ENCODE results near the gene JAML. TPM values are rescaled to one million over a fixed set of nuclear protein-coding genes. Genes with fewer than 3 reads are reported as not detected.

JAML gene
- total and polyA plus RNA-seq, 8 donors = 0.39 to 7.4 (median 2.3) TPM

GRCh38 chr11:118215262-118215661, 9.5 kb downstream of the JAML start:
- H3K4me3 ChIP-seq = no peak overlapping the region
- WGBS, 2 donors = 79 to 89% methylated on average over 3 of the region's 3 CpGs
- no peak for FAIRE-seq

DNA sequence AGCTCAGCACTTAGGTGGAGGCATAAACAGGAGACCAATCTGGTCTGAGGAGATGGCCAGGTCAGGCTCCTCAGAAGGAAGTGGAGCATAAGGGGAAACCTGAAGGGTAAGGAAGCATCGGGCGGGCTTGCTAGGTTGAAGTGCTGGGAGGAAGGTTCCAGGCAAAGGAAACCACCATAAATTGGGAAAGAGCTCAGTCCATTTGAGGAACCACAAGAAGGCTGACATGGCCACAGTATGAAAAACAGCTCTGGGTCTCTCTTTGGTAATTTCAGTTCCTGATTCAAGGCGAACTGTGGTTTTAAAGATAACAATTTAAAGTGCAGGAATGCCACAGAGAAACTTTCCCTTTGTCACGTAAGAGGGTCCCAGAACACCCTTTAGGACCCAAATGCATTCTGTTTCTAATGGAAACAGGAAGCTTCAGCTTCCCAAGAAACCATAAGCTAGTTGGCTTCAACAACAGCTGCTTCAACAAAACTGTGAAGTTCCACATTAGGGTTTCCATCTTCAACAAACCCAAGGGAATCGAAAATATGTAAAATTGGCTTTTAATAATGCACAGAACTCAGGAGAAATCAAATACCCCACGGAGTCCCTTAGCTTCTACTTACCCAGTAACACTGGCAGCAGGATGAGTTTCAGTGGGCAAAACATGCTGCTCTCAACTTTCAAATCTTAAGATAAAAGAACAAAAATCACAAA, 10.4 kb downstream of the JAML start:
- intact Hi-C loops (cut with DNase I) = no loop called here
- TF ChIP-seq, protein P1, sequence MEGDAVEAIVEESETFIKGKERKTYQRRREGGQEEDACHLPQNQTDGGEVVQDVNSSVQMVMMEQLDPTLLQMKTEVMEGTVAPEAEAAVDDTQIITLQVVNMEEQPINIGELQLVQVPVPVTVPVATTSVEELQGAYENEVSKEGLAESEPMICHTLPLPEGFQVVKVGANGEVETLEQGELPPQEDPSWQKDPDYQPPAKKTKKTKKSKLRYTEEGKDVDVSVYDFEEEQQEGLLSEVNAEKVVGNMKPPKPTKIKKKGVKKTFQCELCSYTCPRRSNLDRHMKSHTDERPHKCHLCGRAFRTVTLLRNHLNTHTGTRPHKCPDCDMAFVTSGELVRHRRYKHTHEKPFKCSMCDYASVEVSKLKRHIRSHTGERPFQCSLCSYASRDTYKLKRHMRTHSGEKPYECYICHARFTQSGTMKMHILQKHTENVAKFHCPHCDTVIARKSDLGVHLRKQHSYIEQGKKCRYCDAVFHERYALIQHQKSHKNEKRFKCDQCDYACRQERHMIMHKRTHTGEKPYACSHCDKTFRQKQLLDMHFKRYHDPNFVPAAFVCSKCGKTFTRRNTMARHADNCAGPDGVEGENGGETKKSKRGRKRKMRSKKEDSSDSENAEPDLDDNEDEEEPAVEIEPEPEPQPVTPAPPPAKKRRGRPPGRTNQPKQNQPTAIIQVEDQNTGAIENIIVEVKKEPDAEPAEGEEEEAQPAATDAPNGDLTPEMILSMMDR (IDR thresholded peaks at IDR 0.05) = no peak
- ATAC-seq (peak in 2 of 4 donors; percentile 67 to 68), DNase-seq (peak in 1 of 6 donors; percentile 31), FAIRE-seq (no peak)
- no peaks in the 10 kb centered on the region for H3K4me1 ChIP-seq
- no peaks in the 10 kb centered on the region for H3K27me3 ChIP-seq
- no peak overlapping the region for H3K4me3 ChIP-seq
- no peaks in the 10 kb centered on the region for H3K36me3 ChIP-seq
- WGBS, 2 donors = 71 to 79% methylated on average over 6 of the region's 6 CpGs
- H3K27ac ChIP-seq = no peak overlapping the region
- no peaks in the 10 kb centered on the region for H3K9me3 ChIP-seq

More at GRCh38 chr11:118215262-118215661, 9.5 kb downstream of the JAML start:
- intact Hi-C loops (cut with DNase I) = no loop called here
- TF ChIP-seq, protein P1 (IDR thresholded peaks at IDR 0.05) = no peak
- H3K9me3 ChIP-seq = no peaks in the 10 kb centered on the region
- ATAC-seq = peak in 1 of 4 donors; percentile 31
- H3K27me3 ChIP-seq = no peaks in the 10 kb centered on the region
- H3K36me3 ChIP-seq = no peaks in the 10 kb centered on the region
- H3K4me1 ChIP-seq = no peaks in the 10 kb centered on the region
- no peak overlapping the region for H3K27ac ChIP-seq
- no peak for DNase-seq

DNA sequence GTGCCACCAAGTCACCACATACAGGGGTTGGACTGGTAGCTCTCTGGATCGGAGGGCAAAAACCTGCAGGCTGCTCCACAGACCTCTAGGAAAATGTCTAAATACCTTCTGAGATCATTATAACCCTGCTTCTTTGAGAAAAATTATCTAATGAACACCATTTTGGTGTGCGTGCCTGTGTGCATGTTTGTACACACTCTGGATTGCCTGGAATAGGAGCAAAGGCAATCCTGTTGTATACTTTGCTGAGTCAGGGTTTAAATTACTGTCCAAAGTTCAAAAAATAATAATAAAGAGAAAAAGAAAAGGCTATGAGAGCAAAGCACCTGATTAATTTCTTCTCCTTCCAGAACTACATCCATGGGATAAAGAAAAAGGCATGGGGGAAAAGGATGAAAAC, 11.0 kb downstream of the JAML start:
- Histone ChIP-seq H3K27me3 (no peaks in the 10 kb centered on the region), H3K27ac (no peak overlapping the region), H3K9me3 (no peaks in the 10 kb centered on the region), H3K4me3 (no peak overlapping the region), H3K4me1 (no peaks in the 10 kb centered on the region), H3K36me3 (no peaks in the 10 kb centered on the region)
- DNase-seq (no peak), ATAC-seq (no peak), FAIRE-seq (no peak)
- TF ChIP-seq, protein P1 (IDR thresholded peaks at IDR 0.05) = no peak
- WGBS, 2 donors = 74 to 77% methylated on average over 2 of the region's 2 CpGs
- intact Hi-C loops (cut with DNase I) = no loop called here

- no peak overlapping the region for H3K27ac ChIP-seq
- H3K9me3 ChIP-seq = no peaks in the 10 kb centered on the region
- H3K36me3 ChIP-seq = no peaks in the 10 kb centered on the region
- TF ChIP-seq, protein P1 (IDR thresholded peaks at IDR 0.05) = no peak
- DNase-seq (no peak), FAIRE-seq (no peak), ATAC-seq (no peak)
- H3K27me3 ChIP-seq = no peaks in the 10 kb centered on the region
- whole genome bisulfite sequencing, 2 donors = 76 to 82% methylated on average over 4 of the region's 4 CpGs
- H3K4me3 ChIP-seq = no peak overlapping the region
- intact Hi-C loops (cut with DNase I) = no loop called here
- H3K4me1 ChIP-seq = no peaks in the 10 kb centered on the region
Observed at GRCh38 chr11:118213201-118213600, 11.6 kb downstream of the JAML start.

- intact Hi-C loops (cut with DNase I) = no loop called here
- no peak overlapping the region for H3K4me3 ChIP-seq
- FAIRE-seq (no peak), DNase-seq (no peak), ATAC-seq (peak in 1 of 4 donors; percentile 26)
- no peak overlapping the region for H3K27ac ChIP-seq
- WGBS, 2 donors = 63 to 71% methylated on average over 2 of the region's 2 CpGs
- H3K9me3 ChIP-seq = no peaks in the 10 kb centered on the region
- no peaks in the 10 kb centered on the region for H3K27me3 ChIP-seq
- TF ChIP-seq, protein P1 (IDR thresholded peaks at IDR 0.05) = no peak
- no peaks in the 10 kb centered on the region for H3K36me3 ChIP-seq
- H3K4me1 ChIP-seq = no peaks in the 10 kb centered on the region
Observed at GRCh38 chr11:118212781-118213191, 12.0 kb downstream of the JAML start.
